Hepatocyte (in vitro differentiated cells): ENCODE results near the gene C7orf25. TPM values are rescaled to one million over a fixed set of nuclear protein-coding genes. Genes with fewer than 3 reads are reported as not detected.

Experiments used
- DNase-seq: peaks from one replicate; pipeline ENCODE4 v3.0.0-alpha.2; 2016; ENCODE audit warnings: low spot score
- H2AFZ ChIP-seq: fragments of 200-600 bp; sonication (generic); 2 replicates; pipeline ENCODE4 v1.6.0; 2016; ENCODE audit warnings: antibody characterized with exemption, mild to moderate bottlenecking
- H3K27ac ChIP-seq: fragments of 200-600 bp; sonication (generic); 2 replicates; pipeline ENCODE4 v1.5.1; 2016; ENCODE audit warnings: mild to moderate bottlenecking
- H3K27me3 ChIP-seq: fragments of 200-600 bp; sonication (generic); 2 replicates; pipeline ENCODE4 v1.6.1; 2016
- H3K36me3 ChIP-seq: fragments of 200-600 bp; sonication (generic); replicated peaks from 2 replicates; pipeline ENCODE4 v1.5.1; 2016; ENCODE audit warnings: low read depth; ENCODE audit not compliant: insufficient read depth
- H3K4me1 ChIP-seq: fragments of 200-600 bp; sonication (generic); 2 replicates; pipeline ENCODE4 v1.5.1; 2016; ENCODE audit warnings: mild to moderate bottlenecking, moderate library complexity; ENCODE audit not compliant: insufficient read depth
- H3K4me2 ChIP-seq: fragments of 200-600 bp; sonication (generic); 2 replicates; pipeline ENCODE4 v1.6.0; 2016
- H3K4me3 ChIP-seq: fragments of 200-600 bp; sonication (generic); 2 replicates; pipeline ENCODE4 v1.5.1; 2016; ENCODE audit warnings: mild to moderate bottlenecking
- H3K79me2 ChIP-seq: fragments of 200-600 bp; sonication (generic); 2 replicates; pipeline ENCODE4 v1.6.0; 2017; ENCODE audit warnings: mild to moderate bottlenecking
- H3K9me2 ChIP-seq: fragments of 200-600 bp; sonication (generic); replicated peaks from 2 replicates; pipeline ENCODE4 v1.6.0; 2017; ENCODE audit warnings: mild to moderate bottlenecking; ENCODE audit not compliant: insufficient read depth
- H3K9me3 ChIP-seq: fragments of 200-600 bp; sonication (generic); 2 replicates; pipeline ENCODE4 v1.5.1; 2016; ENCODE audit warnings: low read depth, mild to moderate bottlenecking
- H4K20me1 ChIP-seq: fragments of 200-600 bp; sonication (generic); 2 replicates; pipeline ENCODE4 v1.6.0; 2016; ENCODE audit warnings: mild to moderate bottlenecking; ENCODE audit not compliant: insufficient read depth, poor library complexity, severe bottlenecking
- CTCF ChIP-seq: fragments of 200-600 bp; sonication (generic); IDR thresholded peaks from 2 replicates; pipeline ENCODE4 v1.5.1; 2016; ENCODE audit warnings: antibody characterized with exemption, mild to moderate bottlenecking; ENCODE audit not compliant: poor library complexity
- EZH2 ChIP-seq: fragments of 200-600 bp; sonication (generic); IDR thresholded peaks from 2 replicates; pipeline ENCODE4 v1.6.1; 2016; ENCODE audit warnings: antibody characterized with exemption, mild to moderate bottlenecking, borderline replicate concordance
- EZH2phosphoT487 ChIP-seq: fragments of 200-600 bp; sonication (generic); IDR thresholded peaks from one replicate; pipeline ENCODE4 v1.6.1; 2018; ENCODE audit warnings: antibody characterized with exemption, mild to moderate bottlenecking, low read depth, moderate library complexity; ENCODE audit not compliant: unreplicated experiment, severe bottlenecking
- WGBS: methylation state at CpG from one replicate; pipeline ENCODE4 v1.1.6; 2016; ENCODE audit warnings: low lambda C conversion rate; ENCODE audit errors: missing lambda C conversion rate; 5-methylcytosine and 5-hydroxymethylcytosine counted together
- polyA plus RNA-seq: library from polyadenylated mRNA; unstranded; fragments of >200 nt; fragmentation: Nextera tagmentation; extraction: Ambion mirVana; gene quantifications from 2 replicates; pipeline ENCODE4 v1.2.1, GENCODE V29; 2016
- total RNA-seq: library from RNA; depleted of rRNA; stranded (reverse); fragments of >200 nt; gene quantifications from 2 replicates; pipeline ENCODE4 v1.2.3, GENCODE V29; 2014

Gene C7orf25
- 5.9 and 9.9 TPM in 2 replicates for total RNA-seq
- 2.4 and 3.9 TPM in 2 replicates for polyA plus RNA-seq

GRCh38 chr7:42911454-42912447, at the start of gene C7orf25:
TSS of gene C7orf25 (minus strand) at chr7:42912070. CDS start at chr7:42910900, 1,170 bp downstream.
- WGBS, result under 1% methylated on average over 66 of the region's 95 CpGs
- peak within 1 kb of the TSS; percentile 83 for H2AFZ ChIP-seq
- peaks cover 25% of the 10 kb centered on the region for H3K4me1 ChIP-seq
- no peaks in the 10 kb centered on the region for H3K36me3 ChIP-seq
- peaks cover 22% of the 10 kb centered on the region for H3K79me2 ChIP-seq
- peak within 1 kb of the TSS; percentile 90 for H3K4me3 ChIP-seq
- peak within 1 kb of the TSS; percentile 82 for H3K27ac ChIP-seq
- H4K20me1 ChIP-seq, result no peaks in the 10 kb centered on the region
- TF ChIP-seq CTCF (no peak), EZH2 (no peak), EZH2phosphoT487 (no peak)
- H3K9me2 ChIP-seq, result no peaks in the 10 kb centered on the region
- no peaks in the 10 kb centered on the region for H3K27me3 ChIP-seq
- H3K9me3 ChIP-seq, result no peaks in the 10 kb centered on the region
- peak within 1 kb of the TSS; percentile 84 for H3K4me2 ChIP-seq
- peak; percentile 98 for DNase-seq

GRCh38 chr7:42961170-42961569, 49.3 kb upstream of the C7orf25 start:
- WGBS, result 26% methylated on average over 2 of the region's 2 CpGs
- no peaks in the 10 kb centered on the region for H3K79me2 ChIP-seq

GRCh38 chr7:42960762-42961161, 48.9 kb upstream of the C7orf25 start:
- Histone ChIP-seq H3K4me2 (no peak overlapping the region), H3K4me3 (no peak overlapping the region), H3K36me3 (no peaks in the 10 kb centered on the region), H2AFZ (no peak overlapping the region), H3K9me2 (no peaks in the 10 kb centered on the region), H3K4me1 (no peaks in the 10 kb centered on the region), H3K27ac (no peak overlapping the region), H3K9me3 (no peaks in the 10 kb centered on the region), H3K79me2 (no peaks in the 10 kb centered on the region), H3K27me3 (no peaks in the 10 kb centered on the region), H4K20me1 (no peaks in the 10 kb centered on the region)
- no peak for DNase-seq
- 66% methylated on average over 2 of the region's 2 CpGs for WGBS
- TF ChIP-seq CTCF, result no peak
- TF ChIP-seq EZH2, result no peak
- no peak for TF ChIP-seq EZH2phosphoT487

More at GRCh38 chr7:42961170-42961569, 49.3 kb upstream of the C7orf25 start:
- no peaks in the 10 kb centered on the region for H3K9me2 ChIP-seq
- no peaks in the 10 kb centered on the region for H3K9me3 ChIP-seq
- no peak overlapping the region for H3K4me2 ChIP-seq
- H3K4me1 ChIP-seq, result no peaks in the 10 kb centered on the region
- no peak overlapping the region for H2AFZ ChIP-seq
- H3K27me3 ChIP-seq, result no peaks in the 10 kb centered on the region
- TF ChIP-seq EZH2phosphoT487, result no peak
- TF ChIP-seq EZH2, result no peak
- TF ChIP-seq CTCF, result no peak
- H3K36me3 ChIP-seq, result no peaks in the 10 kb centered on the region
- no peak overlapping the region for H3K4me3 ChIP-seq
- no peak for DNase-seq
- H3K27ac ChIP-seq, result no peak overlapping the region
- no peaks in the 10 kb centered on the region for H4K20me1 ChIP-seq
